GM04503 (cell line): Measurements from ENCODE around the gene MLANA.

Experiments
- DNase-seq: peaks from one replicate; pipeline ENCODE4 v3.0.0-alpha.2; 2012; ENCODE audit warnings: low read depth

Gene MLANA

GRCh38 chr9:5958273-5958672, 67.6 kb downstream of the MLANA start:
- DNase-seq, result no peak
